Gastrocnemius medialis (tissue), 4 donors: ENCODE results near the gene NPAS2. TPM values are rescaled to one million over a fixed set of nuclear protein-coding genes. Genes with fewer than 3 reads are reported as not detected.

ENCODE experiments used
- ATAC-seq, 2 donors: fragments of 150-250 bp; one replicate each; pipeline ENCODE4 v1.9.1; 2016
- DNase-seq, 2 donors: peaks; one replicate each; pipeline ENCODE4 v3.0.0-alpha.2; 2019
- H3K27ac ChIP-seq, 4 donors: fragments of 200-600 bp; sonication (generic); 1 replicate in 1 of 4; 2 replicates in 3 of 4; pipeline ENCODE4 v1.5.1; 2016 to 2018; ENCODE audit warnings: mild to moderate bottlenecking in 2 of 4, moderate library complexity in 1 of 4
- H3K27me3 ChIP-seq, 3 donors: fragments of 200-600 bp; sonication (generic) in 2 of 3; 1 replicate in 1 of 3; 2 replicates in 2 of 3; pipeline versions ENCODE4 v1.5.1 to v1.6.0; 2016 to 2019; ENCODE audit warnings: mild to moderate bottlenecking in 1 of 3, moderate library complexity in 1 of 3
- H3K36me3 ChIP-seq, 2 donors: fragments of 200-600 bp; sonication (generic) in 1 of 2; one replicate each; pipeline ENCODE4 v1.5.1; 2017 to 2018
- H3K4me1 ChIP-seq, 2 donors: fragments of 200-600 bp; sonication (generic) in 1 of 2; one replicate each; pipeline ENCODE4 v1.5.1; 2016 to 2017; ENCODE audit warnings: mild to moderate bottlenecking in 2 of 2
- H3K4me3 ChIP-seq, 4 donors: fragments of 200-600 bp; sonication (generic) in 3 of 4; 1 replicate in 1 of 4; 2 replicates in 3 of 4; pipeline ENCODE4 v1.5.1; 2016 to 2019; ENCODE audit warnings: mild to moderate bottlenecking in 2 of 4
- H3K9me3 ChIP-seq, 3 donors: fragments of 200-600 bp; sonication (generic) in 2 of 3; 1 replicate in 1 of 3; 2 replicates in 2 of 3; pipeline ENCODE4 v1.5.1; 2016 to 2019
- POLR2A ChIP-seq, 2 donors: fragments of 450-650 bp; IDR thresholded peaks; one replicate each; pipeline ENCODE4 v1.6.1; 2017; ENCODE audit warnings: antibody characterized with exemption in 2 of 2, mild to moderate bottlenecking in 2 of 2, moderate library complexity in 2 of 2
- in situ Hi-C, 4 donors: fragments of 200-750 bp; cut with MboI; loops; one replicate each; pipeline versions ENCODE4 v1.15.0 to v1.8.0; 2017; ENCODE audit warnings: low sequenced_read_pairs in 4 of 4
- intact Hi-C: fragments of 100-400 bp; cut with DNase I; formaldehyde crosslinking; loops from one replicate; pipeline ENCODE4 v1.15.1; 2023; ENCODE audit warnings: low total_unique reads
- total RNA-seq, 4 donors: library from RNA; depleted of rRNA; stranded (reverse); fragments of >200 nt; gene quantifications; one replicate each; pipeline versions ENCODE4 v1.1.0 to v1.2.3, GENCODE V29; 2016
- TF ChIP-seq, protein P1 (sequence below), 5 experiments: fragments of 450-650 bp in 3 of 5; fragments of 200-600 bp in 2 of 5; sonication (generic) in 2 of 5; IDR thresholded peaks in 4 of 5; conservative IDR thresholded peaks in 1 of 5; 1 replicate in 4 of 5; 2 replicates in 1 of 5; pipeline ENCODE4 v1.5.1; 2016 to 2019; ENCODE audit warnings: antibody characterized with exemption in 5 of 5, mild to moderate bottlenecking in 3 of 5, moderate library complexity in 3 of 5

Gene NPAS2
- total RNA-seq, 4 donors from 2014 or later = 11.4 to 48.2 (median 36.6) TPM

GRCh38 chr2:100856732-100857131 lies 36.8 kb downstream of the NPAS2 start:
- no peak for ATAC-seq
- H3K9me3 ChIP-seq = no peaks in the 10 kb centered on the region
- no peaks in the 10 kb centered on the region for H3K4me1 ChIP-seq
- H3K27me3 ChIP-seq = no peaks in the 10 kb centered on the region
- no peak overlapping the region for H3K27ac ChIP-seq
- TF ChIP-seq POLR2A (IDR thresholded peaks at IDR 0.05) = no peak
- TF ChIP-seq, protein P1, sequence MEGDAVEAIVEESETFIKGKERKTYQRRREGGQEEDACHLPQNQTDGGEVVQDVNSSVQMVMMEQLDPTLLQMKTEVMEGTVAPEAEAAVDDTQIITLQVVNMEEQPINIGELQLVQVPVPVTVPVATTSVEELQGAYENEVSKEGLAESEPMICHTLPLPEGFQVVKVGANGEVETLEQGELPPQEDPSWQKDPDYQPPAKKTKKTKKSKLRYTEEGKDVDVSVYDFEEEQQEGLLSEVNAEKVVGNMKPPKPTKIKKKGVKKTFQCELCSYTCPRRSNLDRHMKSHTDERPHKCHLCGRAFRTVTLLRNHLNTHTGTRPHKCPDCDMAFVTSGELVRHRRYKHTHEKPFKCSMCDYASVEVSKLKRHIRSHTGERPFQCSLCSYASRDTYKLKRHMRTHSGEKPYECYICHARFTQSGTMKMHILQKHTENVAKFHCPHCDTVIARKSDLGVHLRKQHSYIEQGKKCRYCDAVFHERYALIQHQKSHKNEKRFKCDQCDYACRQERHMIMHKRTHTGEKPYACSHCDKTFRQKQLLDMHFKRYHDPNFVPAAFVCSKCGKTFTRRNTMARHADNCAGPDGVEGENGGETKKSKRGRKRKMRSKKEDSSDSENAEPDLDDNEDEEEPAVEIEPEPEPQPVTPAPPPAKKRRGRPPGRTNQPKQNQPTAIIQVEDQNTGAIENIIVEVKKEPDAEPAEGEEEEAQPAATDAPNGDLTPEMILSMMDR (IDR thresholded peaks at IDR 0.05 in 4 of 5, conservative IDR thresholded peaks at IDR 0.05 in 1 of 5) = no peak
- no peak overlapping the region for H3K4me3 ChIP-seq
- no peaks in the 10 kb centered on the region for H3K36me3 ChIP-seq
- in situ Hi-C loops (no loop called here), intact Hi-C loops (no loop called here)
- DNase-seq = no peak

DNA sequence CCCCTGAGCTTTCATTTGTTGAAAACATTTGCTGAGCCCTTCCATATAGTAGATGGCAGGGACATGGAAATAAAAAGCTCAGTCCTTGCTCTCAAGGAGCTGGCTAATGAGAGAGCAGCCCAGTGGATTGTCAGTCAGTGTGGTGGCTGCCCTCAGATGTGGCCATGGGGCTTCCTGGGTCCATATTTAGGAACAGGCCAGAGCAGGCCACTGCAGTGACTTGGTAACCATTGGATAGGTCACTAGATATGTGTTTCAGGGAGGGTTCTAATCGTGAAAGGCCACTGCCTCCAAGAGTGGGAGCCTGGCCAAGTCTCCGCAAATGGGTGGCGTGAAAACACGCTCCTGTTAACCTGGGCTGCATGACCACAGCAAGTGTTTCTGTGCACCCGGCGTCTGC lies 37.4 kb downstream of the NPAS2 start:
- Histone ChIP-seq H3K27ac (no peak overlapping the region), H3K4me3 (no peak overlapping the region), H3K4me1 (no peaks in the 10 kb centered on the region), H3K27me3 (no peaks in the 10 kb centered on the region), H3K9me3 (no peaks in the 10 kb centered on the region), H3K36me3 (no peaks in the 10 kb centered on the region)
- TF ChIP-seq, protein P1 (IDR thresholded peaks at IDR 0.05 in 4 of 5, conservative IDR thresholded peaks at IDR 0.05 in 1 of 5) = no peak
- TF ChIP-seq POLR2A (IDR thresholded peaks at IDR 0.05) = no peak
- DNase-seq (no peak), ATAC-seq (no peak)
- intact Hi-C loops (no loop called here), in situ Hi-C loops (no loop called here)

- intact Hi-C loops (no loop called here), in situ Hi-C loops (no loop called here)
- DNase-seq (no peak), ATAC-seq (no peak)
- no peaks in the 10 kb centered on the region for H3K27me3 ChIP-seq
- H3K4me3 ChIP-seq = no peak overlapping the region
- no peaks in the 10 kb centered on the region for H3K4me1 ChIP-seq
- TF ChIP-seq, protein P1 (IDR thresholded peaks at IDR 0.05 in 4 of 5, conservative IDR thresholded peaks at IDR 0.05 in 1 of 5) = no peak
- no peak for TF ChIP-seq POLR2A (IDR thresholded peaks at IDR 0.05)
- H3K9me3 ChIP-seq = no peaks in the 10 kb centered on the region
- H3K36me3 ChIP-seq = no peaks in the 10 kb centered on the region
- H3K27ac ChIP-seq = no peak overlapping the region
Measured at GRCh38 chr2:100857915-100858314, 38.0 kb downstream of the NPAS2 start.

- H3K27me3 ChIP-seq = no peaks in the 10 kb centered on the region
- intact Hi-C loops = no loop called here
- TF ChIP-seq, protein P1 (IDR thresholded peaks at IDR 0.05 in 4 of 5, conservative IDR thresholded peaks at IDR 0.05 in 1 of 5) = no peak
- TF ChIP-seq POLR2A (IDR thresholded peaks at IDR 0.05) = no peak
- no peaks in the 10 kb centered on the region for H3K9me3 ChIP-seq
- in situ Hi-C loops = no loop called here
- DNase-seq (no peak), ATAC-seq (no peak)
- H3K4me1 ChIP-seq = peaks cover 0 to 2% of the 10 kb centered on the region in 2 donors
- no peak overlapping the region for H3K4me3 ChIP-seq
- no peaks in the 10 kb centered on the region for H3K36me3 ChIP-seq
- H3K27ac ChIP-seq = no peak overlapping the region
Measured at GRCh38 chr2:100859902-100860301, 40.0 kb downstream of the NPAS2 start.

DNA sequence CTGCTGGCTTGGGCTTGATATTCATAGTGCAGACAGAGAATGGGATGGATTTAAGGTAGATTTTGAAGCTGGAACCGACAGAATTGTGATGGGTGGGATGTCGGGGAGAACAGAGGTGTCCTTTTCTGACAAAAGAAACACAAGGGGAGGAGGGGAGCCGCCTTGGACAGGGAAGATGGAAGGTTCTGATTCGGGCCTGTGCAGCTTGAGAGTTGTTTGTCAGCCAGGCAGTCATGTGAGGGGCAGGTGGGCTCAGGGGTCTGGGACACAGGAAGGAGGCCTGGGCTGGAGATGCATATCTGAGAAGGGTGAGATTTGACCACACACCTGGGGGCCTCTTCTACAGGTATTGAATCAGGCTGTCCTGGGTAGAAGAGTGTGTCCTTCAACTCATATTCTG lies 41.4 kb downstream of the NPAS2 start:
- no peaks in the 10 kb centered on the region for H3K27me3 ChIP-seq
- intact Hi-C loops = no loop called here
- ATAC-seq = no peak
- TF ChIP-seq POLR2A (IDR thresholded peaks at IDR 0.05) = no peak
- TF ChIP-seq, protein P1 (IDR thresholded peaks at IDR 0.05 in 4 of 5, conservative IDR thresholded peaks at IDR 0.05 in 1 of 5) = no peak
- in situ Hi-C loops = no loop called here
- no peak for DNase-seq
- no peak overlapping the region for H3K4me3 ChIP-seq
- H3K36me3 ChIP-seq = no peaks in the 10 kb centered on the region
- peaks cover 0 to 2% of the 10 kb centered on the region in 2 donors for H3K4me1 ChIP-seq
- H3K9me3 ChIP-seq = no peaks in the 10 kb centered on the region
- H3K27ac ChIP-seq = no peak overlapping the region
